ENCODE data around the gene RNU5D-1. TPM values are rescaled to one million over a fixed set of nuclear protein-coding genes. Genes with fewer than 3 reads are reported as not detected.
A peak's percentile ranks its signal among the peaks of the same experiment; 100 is the strongest.
"Not testable (repeated sequence)": the region's sequence is repeated elsewhere in the genome, so short reads cannot be mapped to it uniquely, and the experiment has no call there.

RNU5D-1 gene
- polyA plus RNA-seq (ENCODE audit: insufficient read length in 4 of 4): 1 to 10 TPM in 1 of 4 donors, not detected in 3; 2.0 TPM

DNA sequence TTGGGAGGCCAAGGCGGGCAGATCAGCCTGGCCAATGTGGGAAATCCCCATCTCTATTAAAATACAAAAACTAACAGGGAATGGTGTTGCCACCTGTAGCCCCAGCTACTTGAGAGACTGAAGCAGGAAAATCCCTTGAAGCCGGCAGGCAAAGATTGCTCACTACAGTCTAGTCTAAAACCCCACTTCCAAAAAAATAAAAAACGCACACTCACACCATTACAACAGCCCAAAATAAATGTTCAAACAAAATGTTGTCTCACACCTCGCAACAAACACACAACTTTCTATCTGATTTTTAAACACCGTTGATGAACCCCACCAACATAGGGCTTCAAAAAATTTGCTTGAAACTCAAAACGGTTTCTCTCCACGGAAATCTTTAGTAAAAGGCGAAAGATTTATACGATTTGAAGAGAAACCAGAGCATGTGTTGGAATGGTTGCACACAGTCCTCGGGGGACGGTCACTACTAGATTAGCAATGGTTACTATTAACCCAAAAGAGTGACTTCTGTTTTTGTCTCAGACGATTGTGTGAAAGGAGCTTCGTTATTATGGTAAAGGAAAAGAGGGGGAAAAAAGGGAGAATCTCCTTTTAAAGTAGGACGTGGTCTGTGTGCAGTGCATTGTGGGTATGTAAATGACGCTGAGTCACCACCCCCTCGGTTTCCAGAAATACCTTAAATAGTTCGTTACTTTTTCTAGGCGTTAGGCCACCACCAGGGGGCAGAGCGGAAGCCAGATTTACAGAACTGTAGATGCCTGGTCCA, at the start of gene RNU5D-1:
Gene RNU5D-1, minus strand, starts transcription at position 430 of the 772 bp plus-strand sequence.
- peak; percentile 92 to 99 (median 95) for DNase-seq (ENCODE audit: low read depth in 4 of 4, low spot score in 2 of 4)

DNA sequence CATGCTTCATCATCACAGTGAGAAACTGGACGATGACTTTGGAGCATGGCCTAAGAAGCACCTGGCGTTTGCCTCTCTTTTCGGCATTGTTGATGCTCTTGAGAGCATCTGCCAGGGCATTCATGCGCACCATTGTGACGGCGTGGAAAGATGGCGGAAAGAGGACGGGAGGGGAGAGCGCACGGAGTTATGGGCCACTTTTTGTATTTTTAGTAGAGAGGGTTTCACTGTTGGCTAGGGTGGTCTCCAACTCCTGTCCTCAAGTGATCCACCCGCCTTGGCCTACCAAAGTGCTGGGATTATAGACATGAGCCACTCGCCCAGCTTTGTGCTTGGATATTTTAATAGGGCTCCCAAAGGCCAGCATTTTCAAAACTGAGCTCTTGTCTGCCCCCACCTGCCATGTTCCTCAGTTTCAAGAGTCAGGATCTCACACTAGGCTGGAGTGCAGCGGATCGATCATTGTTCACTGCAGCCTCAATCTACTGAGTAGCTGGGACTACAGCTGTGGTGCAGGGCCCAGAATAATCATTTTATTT, 49.7 kb upstream of the RNU5D-1 start:
- no peak for DNase-seq (ENCODE audit: low read depth in 4 of 4, low spot score in 2 of 4)

DNA sequence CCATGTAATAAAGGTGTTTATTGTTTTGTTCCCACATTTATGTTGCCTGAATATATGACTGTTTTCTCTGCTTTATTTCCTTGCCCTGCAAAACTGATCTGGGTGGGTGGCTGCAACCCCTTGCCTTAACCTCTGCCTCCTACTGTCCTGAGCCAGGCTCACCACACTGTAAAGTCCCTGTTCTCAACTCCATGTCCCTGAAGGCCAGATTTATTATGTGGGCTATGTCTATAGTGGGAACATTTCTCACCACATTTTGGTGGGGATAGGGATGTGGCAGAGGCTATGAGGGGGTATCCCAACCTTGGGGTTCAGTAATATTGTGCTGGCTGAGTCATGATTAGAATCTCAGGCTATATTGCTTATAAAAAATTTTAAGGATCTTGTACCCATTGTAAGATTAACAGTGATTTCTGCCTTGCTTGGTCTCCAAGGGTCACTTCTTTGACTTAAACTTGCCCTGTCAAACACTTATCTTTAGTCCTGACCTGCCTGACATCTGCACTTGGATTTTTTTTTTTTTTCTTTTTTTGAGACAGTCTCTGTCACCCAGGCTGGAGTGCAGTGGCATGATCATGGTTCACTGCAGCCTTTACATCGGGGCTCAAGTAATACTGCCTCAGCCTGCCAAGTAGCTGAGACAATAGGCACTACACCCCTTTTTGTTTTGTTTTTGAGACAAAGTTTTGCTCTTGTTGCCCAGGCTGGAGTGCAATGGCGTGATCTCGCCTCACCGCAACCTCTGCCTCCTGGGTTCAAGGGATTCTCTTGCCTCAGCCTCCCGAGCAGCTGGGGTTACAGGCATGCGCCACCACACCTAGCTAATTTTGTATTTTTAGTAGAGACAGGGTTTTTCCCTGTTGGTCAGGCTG, 48.0 kb upstream of the RNU5D-1 start:
- DNase-seq (ENCODE audit: low read depth in 4 of 4, low spot score in 2 of 4): no peak

DNA sequence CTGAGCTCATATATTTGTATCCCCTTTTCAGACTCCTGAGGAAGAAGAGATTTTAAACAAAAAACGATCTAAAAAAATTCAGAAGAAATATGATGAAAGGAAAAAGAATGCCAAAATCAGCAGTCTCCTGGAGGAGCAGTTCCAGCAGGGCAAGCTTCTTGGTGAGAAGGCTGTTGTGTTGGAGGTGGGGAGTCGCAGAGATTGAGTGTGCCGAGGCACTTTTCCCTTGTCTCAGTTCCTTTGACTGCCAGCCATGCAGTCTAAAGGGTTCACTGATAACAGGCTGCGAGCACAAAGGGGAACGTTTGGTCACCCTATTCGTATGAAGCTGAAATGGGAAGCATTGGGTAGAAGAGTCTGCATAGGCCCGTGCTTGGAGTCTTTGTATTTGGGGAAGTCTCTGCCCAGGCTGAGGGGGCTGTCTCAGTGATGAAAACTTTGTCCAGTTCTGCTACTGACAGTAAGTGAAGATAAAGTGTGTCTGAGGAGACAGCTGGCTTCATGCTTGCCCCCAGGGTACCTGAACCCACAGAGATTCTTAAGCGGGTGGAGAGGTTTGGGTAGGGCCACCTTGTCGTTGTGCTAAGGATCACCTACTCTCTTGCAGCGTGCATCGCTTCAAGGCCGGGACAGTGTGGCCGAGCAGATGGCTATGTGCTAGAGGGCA, 47.1 kb upstream of the RNU5D-1 start:
- no peak for DNase-seq (ENCODE audit: low read depth in 4 of 4, low spot score in 2 of 4)

DNA sequence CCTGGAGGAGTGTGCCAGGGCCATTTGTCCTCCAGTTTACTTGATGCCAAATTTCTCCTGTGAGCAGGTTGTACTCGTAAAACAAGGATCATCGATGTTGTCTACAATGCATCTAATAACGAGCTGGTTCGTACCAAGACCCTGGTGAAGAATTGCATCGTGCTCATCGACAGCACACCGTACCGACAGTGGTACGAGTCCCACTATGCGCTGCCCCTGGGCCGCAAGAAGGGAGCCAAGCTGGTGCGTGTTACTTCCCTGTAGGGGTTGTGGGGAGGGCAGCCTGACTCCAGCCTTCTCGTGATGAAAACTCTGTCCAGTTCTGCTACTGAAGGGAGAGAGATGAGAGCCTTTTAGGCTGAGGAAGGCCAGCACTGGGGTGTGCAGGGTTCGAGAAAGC, 46.6 kb upstream of the RNU5D-1 start:
- DNase-seq (ENCODE audit: low read depth in 4 of 4, low spot score in 2 of 4): no peak

DNA sequence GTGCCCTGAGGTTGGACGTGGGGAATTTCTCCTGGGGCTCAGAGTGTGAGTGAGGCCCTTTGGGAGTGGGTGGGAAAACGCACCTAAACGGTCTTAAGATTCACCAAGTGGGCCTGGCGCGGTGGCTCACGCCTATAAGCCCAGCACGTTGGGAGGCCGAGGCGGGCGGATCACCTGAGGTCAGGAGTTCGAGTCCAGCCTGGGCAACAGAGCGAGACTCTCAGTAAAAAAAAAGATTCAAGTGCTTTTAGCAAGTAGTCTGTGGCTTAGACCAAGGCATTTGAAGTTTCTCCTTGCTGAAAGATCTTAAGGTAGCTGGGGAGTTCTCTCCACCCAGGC, 45.7 kb upstream of the RNU5D-1 start:
- no peak for DNase-seq (ENCODE audit: low read depth in 4 of 4, low spot score in 2 of 4)

DNA sequence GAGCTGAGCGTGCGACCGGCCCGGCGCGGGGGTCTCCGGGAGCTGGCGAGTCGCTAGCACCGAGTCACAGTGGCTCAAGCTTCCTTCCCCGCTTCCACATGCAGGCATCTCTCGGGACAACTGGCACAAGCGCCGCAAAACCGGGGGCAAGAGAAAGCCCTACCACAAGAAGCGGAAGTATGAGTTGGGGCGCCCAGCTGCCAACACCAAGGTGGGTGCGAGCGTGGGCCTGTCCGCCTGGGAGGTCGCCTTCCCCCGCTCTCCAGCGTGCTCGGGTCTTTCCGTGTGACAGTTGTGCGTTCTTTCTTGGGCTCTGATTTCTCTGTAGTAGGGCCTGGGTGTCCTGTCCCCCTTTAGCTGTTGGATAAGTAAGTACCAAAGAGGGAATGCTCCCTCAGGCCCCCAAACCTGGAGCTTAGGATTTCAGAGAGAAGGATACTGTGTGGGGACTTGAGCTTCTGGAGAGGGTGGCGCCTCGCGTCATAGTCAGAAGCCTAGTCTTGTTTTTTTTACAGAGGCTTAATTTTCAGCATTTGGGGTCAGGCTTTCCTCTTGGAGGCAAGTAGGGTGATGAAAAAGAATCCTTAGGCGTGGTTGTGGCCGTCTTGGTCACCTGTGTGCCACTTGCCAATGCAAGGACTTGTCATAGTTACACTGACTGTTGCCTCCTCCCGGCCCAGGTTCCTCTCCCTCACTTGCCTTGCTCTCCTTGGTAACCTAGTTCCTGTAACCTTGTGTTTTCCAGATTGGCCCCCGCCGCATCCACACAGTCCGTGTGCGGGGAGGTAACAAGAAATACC, 45.2 kb upstream of the RNU5D-1 start:
- no peak for DNase-seq (ENCODE audit: low read depth in 4 of 4, low spot score in 2 of 4)

DNA sequence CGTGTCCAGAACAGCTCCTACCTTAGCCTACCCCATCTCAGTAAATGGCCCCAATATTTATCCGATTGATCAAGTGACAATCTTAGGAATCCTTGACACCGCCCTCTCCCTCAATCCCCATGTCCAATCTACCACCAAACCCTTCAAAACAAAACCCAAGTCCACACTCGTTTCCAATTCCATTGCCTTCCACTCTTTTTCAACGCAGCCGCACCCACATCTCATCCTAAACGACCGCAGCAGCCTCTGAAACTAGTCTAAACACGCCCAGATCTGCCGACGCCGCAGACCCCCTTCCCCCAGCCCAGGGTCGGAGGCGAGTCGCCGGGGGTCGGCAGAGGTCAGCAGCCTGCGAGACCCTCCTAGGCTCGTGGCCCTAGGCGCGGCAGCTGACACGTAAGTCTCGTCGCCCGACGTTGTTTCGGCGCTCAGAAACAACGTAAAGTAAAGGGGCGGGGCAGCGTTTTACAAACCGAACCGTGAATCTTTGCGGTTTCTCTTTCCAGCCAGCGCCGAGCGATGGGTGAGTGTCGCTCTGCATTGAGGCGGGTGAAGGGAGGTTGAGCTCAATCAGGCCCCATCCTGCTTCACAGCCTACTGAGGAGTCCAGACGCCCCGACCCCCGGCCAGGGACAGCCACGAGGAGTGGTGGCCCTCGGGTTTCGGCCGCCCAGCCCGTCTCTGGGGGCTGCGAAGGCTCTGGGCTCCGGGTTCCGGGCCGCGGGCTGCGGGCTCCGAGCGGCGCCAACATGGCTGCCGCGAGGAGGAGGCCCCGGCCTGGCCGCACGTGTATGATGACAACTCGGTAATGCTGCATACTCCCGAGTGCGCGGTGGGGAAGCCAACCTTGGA, 44.3 kb upstream of the RNU5D-1 start, which contains the start of gene RPS8:
Gene RPS8, plus strand, starts transcription at position 463 of the 852 bp plus-strand sequence. Its CDS starts 57 bp downstream, at position 520.
- DNase-seq (ENCODE audit: low read depth in 4 of 4, low spot score in 2 of 4): peak; percentile 85 to 95 (median 93)

DNA sequence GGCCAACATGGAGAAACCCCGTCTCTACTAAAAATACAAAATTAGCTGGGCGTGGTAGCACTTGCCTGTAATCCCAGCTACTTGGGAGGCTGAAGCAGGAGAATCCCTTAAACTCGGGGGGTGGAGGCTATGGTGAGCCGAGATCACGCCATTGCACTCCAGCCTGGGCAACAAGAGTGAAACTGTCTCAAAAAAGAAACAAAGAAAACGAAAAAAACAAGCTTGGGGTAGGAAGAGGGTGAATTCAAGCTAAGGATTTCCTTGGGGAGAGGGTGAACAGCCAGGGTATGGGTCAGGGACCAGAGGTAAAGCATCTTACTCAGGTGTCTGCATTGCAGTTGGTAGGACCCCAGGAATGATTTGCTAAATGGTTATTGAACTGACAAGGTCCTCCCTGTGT, 35.5 kb upstream of the RNU5D-1 start:
- not testable (repeated sequence) for DNase-seq (ENCODE audit: low read depth in 4 of 4, low spot score in 2 of 4)

DNA sequence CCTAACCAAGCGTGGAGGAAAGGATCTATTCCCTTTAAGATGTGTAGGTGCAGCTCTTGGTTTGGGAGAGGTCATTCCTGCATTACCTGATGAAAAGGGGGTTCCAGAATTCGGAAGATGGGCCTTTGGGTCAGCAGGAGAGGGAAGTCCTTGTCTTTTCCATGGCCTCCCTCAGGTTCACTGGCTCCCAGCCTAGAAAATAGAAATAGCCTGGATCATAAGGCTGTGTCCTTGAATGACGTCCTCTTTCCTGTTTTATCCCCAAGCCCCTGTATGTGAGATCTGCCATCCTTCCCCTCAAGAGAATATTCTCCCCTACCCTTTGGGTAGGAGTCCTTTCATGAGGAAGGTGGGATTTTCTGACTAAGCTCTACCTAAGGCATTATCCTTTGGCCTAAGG, 29.9 kb upstream of the RNU5D-1 start:
- DNase-seq (ENCODE audit: low read depth in 4 of 4, low spot score in 2 of 4): no peak

DNA sequence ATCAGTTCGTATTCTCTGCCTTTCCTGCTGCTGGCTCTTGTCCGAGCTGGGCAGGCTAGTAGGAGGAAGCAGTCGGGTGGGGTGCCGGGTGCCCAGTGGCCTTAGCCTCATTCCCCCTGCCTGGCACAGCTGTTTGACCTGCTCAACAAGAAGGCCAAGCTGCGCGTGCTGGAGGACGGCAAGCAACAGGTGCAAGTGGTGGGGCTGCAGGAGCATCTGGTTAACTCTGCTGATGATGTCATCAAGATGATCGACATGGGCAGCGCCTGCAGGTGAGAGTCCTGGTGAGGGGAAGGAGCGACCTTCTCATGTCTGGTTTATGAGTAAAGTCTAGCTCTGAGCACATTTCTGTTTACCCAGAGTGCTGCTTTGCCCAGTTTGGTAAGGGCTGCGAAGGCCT, 28.1 kb upstream of the RNU5D-1 start:
- DNase-seq (ENCODE audit: low read depth in 4 of 4, low spot score in 2 of 4): no peak

DNA sequence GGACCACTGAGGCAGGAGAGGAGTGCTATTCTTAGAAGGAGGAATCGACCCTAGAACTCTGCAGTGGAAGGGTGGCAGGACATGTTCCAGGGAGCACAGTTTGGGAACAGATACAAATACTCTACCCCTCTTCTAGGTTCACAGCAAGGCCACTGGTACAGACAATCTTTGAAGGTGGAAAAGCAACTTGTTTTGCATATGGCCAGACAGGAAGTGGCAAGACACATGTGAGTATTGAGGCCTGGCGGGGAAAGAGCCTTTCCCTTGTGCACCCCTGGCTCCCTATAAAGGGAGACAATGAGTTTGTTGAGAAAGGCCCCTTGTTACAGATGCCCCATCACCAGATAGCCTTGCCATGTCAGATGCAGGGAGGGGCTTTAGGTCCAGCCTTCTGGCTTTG, 26.4 kb upstream of the RNU5D-1 start:
- DNase-seq (ENCODE audit: low read depth in 4 of 4, low spot score in 2 of 4): no peak

DNA sequence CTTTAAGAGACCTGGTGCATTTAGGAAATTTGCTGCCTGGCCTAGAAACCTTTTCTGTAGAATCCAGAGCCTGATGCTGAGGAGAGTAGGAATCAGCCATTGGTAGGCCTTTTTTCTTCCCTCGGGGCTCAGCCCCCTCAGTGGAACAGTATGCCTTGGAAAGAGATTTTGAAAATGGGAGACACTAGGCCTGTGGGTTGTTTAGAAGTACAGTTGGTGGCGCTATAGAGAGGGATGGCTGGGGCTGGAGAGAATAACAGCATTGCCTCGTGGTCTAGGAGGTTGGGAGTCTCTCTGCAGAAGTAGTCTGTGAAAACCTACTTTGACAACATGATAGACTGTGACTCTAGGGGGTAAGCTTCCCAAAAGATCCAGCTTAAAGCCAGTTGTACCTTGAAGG, 16.9 kb upstream of the RNU5D-1 start:
- no peak for DNase-seq (ENCODE audit: low read depth in 4 of 4, low spot score in 2 of 4)

DNA sequence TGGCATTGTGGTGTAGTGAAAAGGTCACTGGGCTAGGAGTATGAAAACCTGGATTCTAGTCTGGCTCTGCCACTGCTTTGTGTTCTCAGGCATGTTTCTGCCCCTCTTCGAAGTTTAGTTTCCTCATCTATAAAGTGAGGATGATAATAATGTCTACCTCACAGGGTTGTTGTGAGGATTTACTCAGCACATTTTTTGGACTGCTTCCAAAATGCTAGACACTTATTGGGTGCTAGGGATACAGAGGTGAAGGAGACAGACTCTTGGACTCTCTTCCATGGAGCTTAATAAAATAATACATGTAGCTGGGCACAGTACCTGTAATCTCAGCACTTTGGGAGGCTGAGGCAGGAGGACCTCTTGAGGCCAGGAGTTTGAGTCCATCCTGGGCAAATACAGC, 12.2 kb upstream of the RNU5D-1 start:
- DNase-seq (ENCODE audit: low read depth in 4 of 4, low spot score in 2 of 4): no peak

DNA sequence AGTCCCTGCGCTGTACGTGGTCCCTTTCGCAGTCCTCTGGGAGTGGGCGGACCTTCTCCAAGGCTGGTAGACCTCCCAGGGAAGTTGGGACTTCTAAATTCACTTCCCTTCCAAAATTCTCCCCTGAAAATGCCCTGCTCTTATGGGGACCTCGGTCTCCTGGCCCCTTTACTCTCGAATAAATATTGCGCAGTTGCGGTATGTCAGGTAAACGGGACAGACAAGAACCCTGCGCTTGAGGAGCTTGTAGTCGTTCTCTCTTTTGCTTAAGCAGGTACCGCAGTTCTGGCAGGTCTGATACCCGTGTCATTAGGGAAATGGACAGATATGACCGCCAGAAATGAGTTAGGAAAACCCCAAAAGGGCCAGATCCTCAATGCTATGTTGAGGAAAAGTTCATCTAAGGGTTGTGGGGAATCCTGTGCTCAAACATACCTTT, 9.2 kb upstream of the RNU5D-1 start:
- no peak for DNase-seq (ENCODE audit: low read depth in 4 of 4, low spot score in 2 of 4)

DNA sequence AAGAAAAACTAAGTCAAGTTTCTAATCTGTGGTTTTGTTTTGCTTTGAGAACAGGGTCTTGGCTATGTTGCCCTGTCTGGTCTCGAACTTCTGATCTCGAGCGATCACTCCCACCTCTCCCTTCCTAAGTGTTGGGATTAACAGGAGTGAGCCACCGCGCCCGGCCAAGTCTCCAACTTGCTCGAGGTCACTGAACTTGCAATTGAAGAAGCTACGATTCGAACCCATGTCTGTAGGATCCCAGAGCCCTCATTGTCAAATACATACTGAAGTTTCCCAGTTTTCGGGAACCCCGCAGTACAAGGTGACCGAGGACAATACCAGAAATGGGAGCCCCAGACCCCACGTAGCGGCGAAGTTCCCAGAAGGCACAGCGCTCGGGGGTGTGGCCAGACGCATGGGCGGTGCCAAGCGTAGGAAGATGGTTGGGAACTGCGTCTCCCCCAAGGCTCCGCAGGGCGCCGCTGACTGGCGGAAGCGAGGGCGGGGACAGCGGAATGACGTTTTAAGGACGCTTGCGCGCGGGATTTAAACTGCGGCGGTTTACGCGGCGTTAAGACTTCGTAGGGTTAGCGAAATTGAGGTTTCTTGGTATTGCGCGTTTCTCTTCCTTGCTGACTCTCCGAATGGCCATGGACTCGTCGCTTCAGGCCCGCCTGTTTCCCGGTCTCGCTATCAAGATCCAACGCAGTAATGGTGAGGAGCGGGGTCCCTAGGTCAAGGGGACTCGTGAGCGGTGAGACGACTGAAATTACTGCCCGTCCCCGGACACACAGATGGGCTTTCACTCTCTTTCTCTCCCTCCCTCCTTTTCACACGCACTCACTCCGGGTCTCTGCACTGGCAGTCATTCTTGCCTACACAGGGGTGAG, 8.6 kb upstream of the RNU5D-1 start, which contains the start of gene KIF2C:
Gene KIF2C, plus strand, starts transcription at position 531 of the 872 bp plus-strand sequence. Its CDS starts 96 bp downstream, at position 627.
- DNase-seq (ENCODE audit: low read depth in 4 of 4, low spot score in 2 of 4): peak; percentile 85 to 96 (median 92)

DNA sequence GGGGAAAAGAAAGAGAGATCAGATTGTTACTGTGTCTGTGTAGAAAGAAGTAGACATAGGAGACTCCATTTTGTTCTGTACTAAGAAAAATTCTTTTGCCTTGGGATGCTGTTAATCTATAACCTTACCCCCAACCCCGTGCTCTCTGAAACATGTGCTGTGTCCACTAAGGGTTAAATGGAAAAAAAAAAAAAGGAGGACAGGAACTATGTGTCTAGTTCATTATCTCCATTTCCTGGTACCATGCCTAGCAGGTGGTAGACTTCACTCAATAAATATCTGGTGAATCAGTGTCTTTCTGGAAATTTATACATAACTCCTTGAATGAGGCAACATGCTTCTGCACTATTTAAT, 8.0 kb upstream of the RNU5D-1 start:
- DNase-seq (ENCODE audit: low read depth in 4 of 4, low spot score in 2 of 4): not testable (repeated sequence)

DNA sequence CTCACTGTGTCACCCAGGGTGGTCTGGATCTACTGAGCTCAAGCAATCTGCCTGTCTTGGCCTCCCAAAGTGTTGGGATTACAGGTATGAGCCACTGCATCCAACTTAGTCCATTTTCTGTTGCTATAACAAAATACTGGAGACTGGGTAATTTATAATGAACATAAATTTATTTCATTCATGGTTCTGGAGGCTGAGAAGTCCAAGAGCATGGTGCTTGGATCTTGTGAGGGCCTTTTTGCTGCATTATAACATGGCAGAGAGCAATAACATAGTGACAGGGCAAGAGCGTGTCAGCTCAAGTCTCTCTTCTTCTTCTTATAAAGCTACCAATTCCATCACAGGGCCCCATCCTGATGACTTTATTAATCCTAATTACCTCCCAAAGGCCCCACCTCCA, 5.0 kb upstream of the RNU5D-1 start:
- DNase-seq (ENCODE audit: low read depth in 4 of 4, low spot score in 2 of 4): no peak

Measured in left renal cortex interstitium (tissue), 4 donors.